Glomerular visceral epithelial cell (primary cell): ENCODE results near the gene GGT1.
"Not testable (repeated sequence)": the region's sequence is repeated elsewhere in the genome, so short reads cannot be mapped to it uniquely, and the experiment has no call there.

Source experiments
- DNase-seq: peaks from one replicate; pipeline ENCODE4 v3.0.0-alpha.2; 2016; ENCODE audit errors: extremely low spot score

The GGT1 gene

GRCh38 chr22:24636513-24636912 is 33.5 kb downstream of the GGT1 start:
- not testable (repeated sequence) for DNase-seq

GRCh38 chr22:24642307-24642706 is 39.3 kb downstream of the GGT1 start:
- not testable (repeated sequence) for DNase-seq

- DNase-seq, result not testable (repeated sequence)
These were observed 41.4 kb downstream of the GGT1 start for GRCh38 chr22:24644409-24644808.

- DNase-seq, result not testable (repeated sequence)
These were observed 42.7 kb downstream of the GGT1 start for GRCh38 chr22:24645408-24646399.

GRCh38 chr22:24646756-24647155 is 43.8 kb downstream of the GGT1 start:
- DNase-seq, result not testable (repeated sequence)

- not testable (repeated sequence) for DNase-seq
These were observed 46.4 kb downstream of the GGT1 start for GRCh38 chr22:24649371-24649770.

- DNase-seq, result not testable (repeated sequence)
These were observed 47.9 kb downstream of the GGT1 start for GRCh38 chr22:24650884-24651283.

- not testable (repeated sequence) for DNase-seq
These were observed 62.4 kb downstream of the GGT1 start for GRCh38 chr22:24665395-24665794.

- DNase-seq, result not testable (repeated sequence)
These were observed 64.9 kb downstream of the GGT1 start for GRCh38 chr22:24667904-24668303.

- not testable (repeated sequence) for DNase-seq
These were observed 69.5 kb downstream of the GGT1 start for GRCh38 chr22:24672532-24672931.
